ENCODE measurements around the gene CRMP1.

CRMP1 gene

GRCh38 chr4:5780831-5781480 is 111.9 kb downstream of the CRMP1 start:
- peaks cover 3% of the 10 kb centered on the region for H3K9me3 ChIP-seq (ENCODE audit: insufficient read depth, low read length, severe bottlenecking)
- no peaks in the 10 kb centered on the region for H3K27me3 ChIP-seq (ENCODE audit: insufficient read depth, low read length, poor library complexity)
- TF ChIP-seq EZH2 (IDR thresholded peaks at IDR 0.05; ENCODE audit: borderline replicate concordance, low read depth, low read length, severe bottlenecking) = no peak
- TF ChIP-seq CTCF (IDR thresholded peaks at IDR 0.05; ENCODE audit: borderline replicate concordance, extremely low read depth, low read length, poor library complexity, severe bottlenecking) = no peak
- H4K20me1 ChIP-seq (ENCODE audit: insufficient read depth, low read length) = no peaks in the 10 kb centered on the region
- no peak overlapping the region for H3K4me3 ChIP-seq (ENCODE audit: low read depth in 1 of 2, low read length in 2 of 2)
- no peaks in the 10 kb centered on the region for H3K36me3 ChIP-seq (ENCODE audit: insufficient read depth, low read length)
- no peaks in the 10 kb centered on the region for H3K4me1 ChIP-seq (ENCODE audit: insufficient read depth, low read length)
- no peaks in the 10 kb centered on the region for H3K79me2 ChIP-seq (ENCODE audit: insufficient read depth, low read length)
- ATAC-seq (ENCODE audit: insufficient read depth, low read depth) (no peak), DNase-seq (no peak)
- H3K9ac ChIP-seq (ENCODE audit: low read depth, low read length) = no peak overlapping the region
- H3K27ac ChIP-seq (ENCODE audit: low read length) = no peak overlapping the region
- H3K4me2 ChIP-seq (ENCODE audit: insufficient read depth, low read length) = no peak overlapping the region
- no peak overlapping the region for H2AFZ ChIP-seq (ENCODE audit: low read depth, low read length)

- Histone ChIP-seq H2AFZ (ENCODE audit: low read depth, low read length) (no peak overlapping the region), H3K4me1 (ENCODE audit: insufficient read depth, low read length) (no peaks in the 10 kb centered on the region)
These were observed 116.4 kb downstream of the CRMP1 start for GRCh38 chr4:5776510-5776909.

GRCh38 chr4:5774416-5775036 is 118.4 kb downstream of the CRMP1 start:
- Histone ChIP-seq H4K20me1 (ENCODE audit: insufficient read depth, low read length) (no peaks in the 10 kb centered on the region), H3K9me3 (ENCODE audit: insufficient read depth, low read length, severe bottlenecking) (peaks cover 7% of the 10 kb centered on the region), H3K79me2 (ENCODE audit: insufficient read depth, low read length) (no peaks in the 10 kb centered on the region), H3K4me2 (ENCODE audit: insufficient read depth, low read length) (no peak overlapping the region), H3K36me3 (ENCODE audit: insufficient read depth, low read length) (no peaks in the 10 kb centered on the region), H3K9ac (ENCODE audit: low read depth, low read length) (no peak overlapping the region), H3K27ac (ENCODE audit: low read length) (no peak overlapping the region), H3K27me3 (ENCODE audit: insufficient read depth, low read length, poor library complexity) (no peaks in the 10 kb centered on the region), H2AFZ (ENCODE audit: low read depth, low read length) (no peak overlapping the region), H3K4me3 (ENCODE audit: low read depth in 1 of 2, low read length in 2 of 2) (no peak overlapping the region), H3K4me1 (ENCODE audit: insufficient read depth, low read length) (no peaks in the 10 kb centered on the region)
- TF ChIP-seq CTCF (IDR thresholded peaks at IDR 0.05; ENCODE audit: borderline replicate concordance, extremely low read depth, low read length, poor library complexity, severe bottlenecking) (no peak), EZH2 (IDR thresholded peaks at IDR 0.05; ENCODE audit: borderline replicate concordance, low read depth, low read length, severe bottlenecking) (no peak)
- ATAC-seq (ENCODE audit: insufficient read depth, low read depth) (no peak), DNase-seq (no peak)

More at GRCh38 chr4:5776510-5776909, 116.4 kb downstream of the CRMP1 start:
- Histone ChIP-seq H3K4me2 (ENCODE audit: insufficient read depth, low read length) (no peak overlapping the region), H4K20me1 (ENCODE audit: insufficient read depth, low read length) (no peaks in the 10 kb centered on the region), H3K9me3 (ENCODE audit: insufficient read depth, low read length, severe bottlenecking) (peaks cover 3% of the 10 kb centered on the region), H3K79me2 (ENCODE audit: insufficient read depth, low read length) (no peaks in the 10 kb centered on the region), H3K9ac (ENCODE audit: low read depth, low read length) (no peak overlapping the region), H3K4me3 (ENCODE audit: low read depth in 1 of 2, low read length in 2 of 2) (no peak overlapping the region), H3K27me3 (ENCODE audit: insufficient read depth, low read length, poor library complexity) (no peaks in the 10 kb centered on the region), H3K36me3 (ENCODE audit: insufficient read depth, low read length) (no peaks in the 10 kb centered on the region), H3K27ac (ENCODE audit: low read length) (no peak overlapping the region)
- ATAC-seq (ENCODE audit: insufficient read depth, low read depth) (no peak), DNase-seq (no peak)
- TF ChIP-seq EZH2 (IDR thresholded peaks at IDR 0.05; ENCODE audit: borderline replicate concordance, low read depth, low read length, severe bottlenecking) (no peak), CTCF (IDR thresholded peaks at IDR 0.05; ENCODE audit: borderline replicate concordance, extremely low read depth, low read length, poor library complexity, severe bottlenecking) (no peak)
